ENCODE data around the gene B4GALT6. TPM values are rescaled to one million over a fixed set of nuclear protein-coding genes. Genes with fewer than 3 reads are reported as not detected.

B4GALT6 gene
- total RNA-seq, 1 experiment from 2014 or later = 16.1 TPM

GRCh38 chr18:31609886-31610285 is 74.5 kb downstream of the B4GALT6 start:
- H3K9me3 ChIP-seq (ENCODE audit: control insufficient read depth in 1 of 2, insufficient read depth in 1 of 2, low read depth in 1 of 2, low read length in 2 of 2) = no peaks in the 10 kb centered on the region
- H3K9ac ChIP-seq (ENCODE audit: low read length) = no peak overlapping the region
- H3K36me3 ChIP-seq (ENCODE audit: control insufficient read depth in 1 of 2, insufficient read depth in 2 of 2, low read length in 2 of 2) = no peaks in the 10 kb centered on the region
- ChIA-PET POLR2A (no interaction called here), CTCF (no interaction called here), RAD21 (ENCODE audit: low non-redundant PET in 1 of 2, low total read pairs in 2 of 2, uncharacterized antibody in 2 of 2, unreplicated experiment in 2 of 2) (no interaction called here)
- BruUV-seq (replicated peaks) = no TSS peak
- H3K27me3 ChIP-seq (ENCODE audit: insufficient read depth, low read length) = no peaks in the 10 kb centered on the region
- H3K4me1 ChIP-seq (ENCODE audit: control insufficient read depth in 1 of 2, insufficient read depth in 2 of 2, low read length in 2 of 2) = 0 out of 4 replicates have a peak, but pooled peaks cover 0 to 5% of the 10 kb centered on the region in 2 experiments
- no peak for TF ChIP-seq ZNF274 (IDR thresholded peaks at IDR 0.05; ENCODE audit: low read depth, low read length)
- no peak for TF ChIP-seq YY1 (IDR thresholded peaks at IDR 0.05; ENCODE audit: extremely low read depth, insufficient replicate concordance, low read depth, low read length)
- no peak for TF ChIP-seq ZFX (IDR thresholded peaks at IDR 0.05)
- TF ChIP-seq TCF7L2 (IDR thresholded peaks at IDR 0.05; ENCODE audit: borderline replicate concordance, extremely low read depth, insufficient read depth, insufficient read length) = no peak
- TF ChIP-seq CEBPB (IDR thresholded peaks at IDR 0.05; ENCODE audit: low read depth) = no peak
- no peak for TF ChIP-seq EZH2 (IDR thresholded peaks at IDR 0.05)
- TF ChIP-seq FOSL1 (IDR thresholded peaks at IDR 0.05; ENCODE audit: low read depth) = no peak
- TF ChIP-seq SRF (IDR thresholded peaks at IDR 0.05; ENCODE audit: low read depth) = no peak
- no peak for TF ChIP-seq ELF1 (IDR thresholded peaks at IDR 0.05; ENCODE audit: borderline replicate concordance, low read depth)
- no peak for TF ChIP-seq JUND (IDR thresholded peaks at IDR 0.05)
- no peak for TF ChIP-seq POLR2A (IDR thresholded peaks at IDR 0.05; ENCODE audit: borderline replicate concordance, extremely low read depth, insufficient read depth, insufficient read length)
- no peak for TF ChIP-seq REST (IDR thresholded peaks at IDR 0.05; ENCODE audit: low read depth)
- no peak for TF ChIP-seq SIN3A (IDR thresholded peaks at IDR 0.05; ENCODE audit: low read depth)
- TF ChIP-seq ZBTB33 (IDR thresholded peaks at IDR 0.05; ENCODE audit: extremely low read depth, insufficient replicate concordance, low read length) = no peak
- no peak for TF ChIP-seq MAX (IDR thresholded peaks at IDR 0.05)
- TF ChIP-seq SP1 (IDR thresholded peaks at IDR 0.05; ENCODE audit: low read depth) = no peak
- TF ChIP-seq ATF3 (IDR thresholded peaks at IDR 0.05) = no peak
- H3K9me2 ChIP-seq (ENCODE audit: insufficient read depth) = no peaks in the 10 kb centered on the region
- ATAC-seq (no peak), DNase-seq (ENCODE audit: low read depth, low spot score) (no peak)
- no peak overlapping the region for H3K27ac ChIP-seq (ENCODE audit: low read depth, low read length)
- H3K4me3 ChIP-seq (replicated peaks in 1 of 2; ENCODE audit: low read depth in 1 of 2, low read length in 2 of 2) = no peak overlapping the region
- H4K20me1 ChIP-seq (ENCODE audit: insufficient read depth) = no peaks in the 10 kb centered on the region
- H3K79me2 ChIP-seq (ENCODE audit: insufficient read depth, low read length) = no peaks in the 10 kb centered on the region
- intact Hi-C loops (cut with micrococcal nuclease) = no loop called here
- H3K4me2 ChIP-seq (ENCODE audit: low read length) = no peak overlapping the region
- no peak overlapping the region for H2AFZ ChIP-seq (ENCODE audit: low read depth, low read length, poor library complexity, severe bottlenecking)
